Activated CD8-positive, alpha-beta memory T cell treated with anti-CD3 and anti-CD28 coated beads for 36 hours (primary cell): ENCODE data around the gene HNF4A. TPM values are rescaled to one million over a fixed set of nuclear protein-coding genes. Genes with fewer than 3 reads are reported as not detected.

Source experiments
- CTCF ChIA-PET: fragments of 350-600 bp; sonication (Branson Sonifier 250); formaldehyde crosslinking; loops from one replicate; lab custom pipeline; 2021; ENCODE audit warnings: antibody characterized with exemption; lab: Charles Lee
- POLR2A ChIA-PET: fragments of 350-600 bp; sonication (Branson Sonifier 250); formaldehyde crosslinking; loops from one replicate; lab custom pipeline; 2021; ENCODE audit warnings: antibody characterized with exemption; lab: Charles Lee
- total RNA-seq, 2 experiments: library from RNA; stranded (reverse); gene quantifications; one replicate each; pipeline ENCODE4 v1.2.3, GENCODE V29; 2021

HNF4A gene
- total RNA-seq, 2 experiments from 2014 or later, result not detected

GRCh38 chr20:44401770-44402390 is 46.4 kb downstream of the HNF4A start:
- POLR2A ChIA-PET, result no interaction called here
- CTCF ChIA-PET, result no interaction called here

GRCh38 chr20:44402391-44403193 is 47.1 kb downstream of the HNF4A start:
- ChIA-PET POLR2A (no interaction called here), CTCF (no interaction called here)

GRCh38 chr20:44403194-44404112 is 48.0 kb downstream of the HNF4A start:
- ChIA-PET POLR2A (no interaction called here), CTCF (no interaction called here)

GRCh38 chr20:44404204-44405181 is 49.0 kb downstream of the HNF4A start:
- ChIA-PET CTCF (no interaction called here), POLR2A (no interaction called here)

- CTCF ChIA-PET, result no interaction called here
- POLR2A ChIA-PET, result no interaction called here
These were observed 49.8 kb downstream of the HNF4A start for GRCh38 chr20:44405257-44405656.

- POLR2A ChIA-PET, result no interaction called here
- CTCF ChIA-PET, result no interaction called here
These were observed 50.5 kb downstream of the HNF4A start for GRCh38 chr20:44405785-44406571.

- CTCF ChIA-PET, result interaction anchor here (0.6 kb wide), 1 partner anchor 25 kb away, joined by 5 read pairs; no protein-coding TSS in a partner anchor
- POLR2A ChIA-PET, result no interaction called here
These were observed 51.2 kb downstream of the HNF4A start for GRCh38 chr20:44406572-44407137.

- ChIA-PET POLR2A (interaction anchor here (0.7 kb wide), 1 partner anchor 1029 kb away, joined by 3 read pairs; no protein-coding TSS in a partner anchor), CTCF (interaction anchor here (0.6 kb wide), 1 partner anchor 26 kb away, joined by 5 read pairs; no protein-coding TSS in a partner anchor)
These were observed 52.1 kb downstream of the HNF4A start for GRCh38 chr20:44407402-44408184.

GRCh38 chr20:44409132-44409600 is 53.7 kb downstream of the HNF4A start:
- ChIA-PET CTCF (no interaction called here), POLR2A (no interaction called here)

- POLR2A ChIA-PET, result no interaction called here
- CTCF ChIA-PET, result no interaction called here
These were observed 55.1 kb downstream of the HNF4A start for GRCh38 chr20:44410583-44411019.

GRCh38 chr20:44411020-44411756 is 55.7 kb downstream of the HNF4A start:
- ChIA-PET CTCF (no interaction called here), POLR2A (no interaction called here)

GRCh38 chr20:44411757-44412401 is 56.4 kb downstream of the HNF4A start:
- POLR2A ChIA-PET, result no interaction called here
- CTCF ChIA-PET, result no interaction called here

- ChIA-PET CTCF (no interaction called here), POLR2A (no interaction called here)
These were observed 57.1 kb downstream of the HNF4A start for GRCh38 chr20:44412402-44413144.

- ChIA-PET CTCF (interaction anchor here (0.6 to 1.1 kb wide), 3 partner anchors 29 to 244 kb away, joined by 3 read pairs; no protein-coding TSS in a partner anchor), POLR2A (interaction anchor here (0.7 kb wide), 1 partner anchor 184 kb away, joined by 4 read pairs; no protein-coding TSS in a partner anchor)
These were observed 58.3 kb downstream of the HNF4A start for GRCh38 chr20:44413575-44414345.
